ENCODE results near the gene CCDC179. TPM values are rescaled to one million over a fixed set of nuclear protein-coding genes. Genes with fewer than 3 reads are reported as not detected.

CCDC179 gene
- total RNA-seq, 1 experiment from 2014 or later, result not detected

GRCh38 chr11:22808571-22809197, 51.6 kb downstream of the CCDC179 start:
- no peak for DNase-seq (ENCODE audit: low spot score)

- DNase-seq (ENCODE audit: low spot score), result no peak
Measured at GRCh38 chr11:22807855-22808570, 52.3 kb downstream of the CCDC179 start.

GRCh38 chr11:22807391-22807790, 52.9 kb downstream of the CCDC179 start:
- DNase-seq (ENCODE audit: low spot score), result no peak

DNA sequence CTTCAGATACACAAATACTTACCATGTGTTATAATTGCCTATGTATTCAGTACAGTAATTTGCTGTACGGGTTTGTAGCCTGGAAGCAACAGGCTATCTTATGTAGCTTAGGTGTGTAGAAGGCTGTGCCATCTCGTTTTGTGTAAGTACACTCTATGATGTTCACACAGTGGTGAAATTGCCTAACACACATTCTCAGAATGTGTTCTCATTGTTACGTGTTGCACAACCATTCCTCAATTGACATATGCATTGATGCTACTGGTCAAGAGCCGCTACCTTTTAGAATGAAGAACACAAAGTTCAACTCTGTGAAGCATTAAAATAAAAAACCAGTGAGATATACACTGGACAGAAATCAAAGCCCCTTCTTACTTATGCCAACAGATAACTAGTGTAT, 57.4 kb downstream of the CCDC179 start:
- DNase-seq (ENCODE audit: low spot score), result no peak

DNA sequence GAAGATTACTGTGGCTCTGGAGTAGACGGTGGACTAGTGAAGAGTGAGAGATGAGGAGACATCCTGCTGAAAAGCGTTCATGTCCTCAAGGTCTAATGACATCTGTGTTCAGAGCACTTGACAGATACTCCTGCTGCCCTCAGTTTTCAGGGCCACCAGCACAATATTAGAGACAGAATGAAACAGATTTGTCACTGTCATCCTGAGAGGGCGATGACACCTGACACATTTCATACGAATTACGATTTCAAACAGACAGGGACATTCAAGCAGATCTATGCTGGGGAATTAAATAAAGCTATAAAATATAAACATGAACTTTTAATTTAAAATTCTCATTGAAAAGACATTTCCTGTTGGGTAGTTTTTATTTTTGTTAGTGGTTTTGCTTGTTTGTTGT, 59.8 kb downstream of the CCDC179 start:
- DNase-seq (ENCODE audit: low spot score), result no peak

DNA sequence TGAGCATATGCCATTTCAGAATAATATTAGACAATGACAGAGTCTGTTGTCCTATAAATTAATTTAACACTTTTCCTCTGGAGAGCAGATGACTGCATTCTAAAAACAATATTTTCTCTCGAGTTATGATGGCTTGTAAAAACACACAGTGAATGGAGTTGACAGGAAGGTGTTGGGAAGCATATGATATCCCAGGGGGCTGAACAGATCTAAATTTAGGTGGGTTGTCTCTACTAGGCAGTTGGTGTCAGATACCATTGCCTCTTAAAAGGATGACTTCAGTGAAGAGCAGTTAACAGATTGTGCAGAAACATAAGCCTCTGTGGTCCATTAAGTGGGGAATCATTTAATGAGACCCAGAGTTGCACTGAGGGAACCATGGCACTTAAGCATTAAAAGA, 61.4 kb downstream of the CCDC179 start:
- no peak for DNase-seq (ENCODE audit: low spot score)

DNA sequence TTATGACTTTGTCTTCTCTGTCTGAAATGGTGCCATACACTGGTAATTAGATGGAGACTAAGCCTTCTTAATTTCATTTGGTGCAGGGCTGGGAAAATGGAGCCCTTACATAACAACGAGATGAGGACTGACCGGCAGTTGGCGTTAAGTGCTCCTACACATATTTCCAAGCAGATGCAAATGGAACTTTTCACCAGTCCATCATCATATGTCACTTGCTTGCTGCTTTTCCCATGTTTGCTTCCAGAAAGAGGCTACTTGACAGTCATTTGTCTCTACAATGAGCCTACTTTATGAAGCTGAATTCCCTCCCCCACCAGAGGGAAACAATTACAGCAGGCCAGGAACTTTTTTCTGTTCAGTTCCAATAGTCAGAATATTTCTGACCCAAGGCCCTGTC, 63.2 kb downstream of the CCDC179 start:
- no peak for DNase-seq (ENCODE audit: low spot score)

Other genes with a start within 250 kb of the CCDC179 start
- gene FANCF, start 234.7 kb downstream of the CCDC179 start, total RNA-seq (2014; rRNA removed; shearing (Covaris generic)), result 33.1 and 37.7 TPM in 2 replicates
- gene GAS2, start 193.9 kb downstream of the CCDC179 start, total RNA-seq (2014; rRNA removed; shearing (Covaris generic)), result 4.4 and 7.6 TPM in 2 replicates
- 23.1 and 27.9 TPM in 2 replicates for gene SVIP, start 30.7 kb downstream of the CCDC179 start, total RNA-seq (2014; rRNA removed; shearing (Covaris generic))